Smooth muscle cell (in vitro differentiated cells): ENCODE data around the gene GK2. TPM values are rescaled to one million over a fixed set of nuclear protein-coding genes. Genes with fewer than 3 reads are reported as not detected.

Experiments
- DNase-seq: peaks from one replicate; lab custom pipeline; 2025; ENCODE audit not compliant: unreplicated experiment; lab: John Stamatoyannopoulos, UW
- H2AFZ ChIP-seq: fragments of 200-600 bp; sonication (generic); 2 replicates; pipeline ENCODE4 v1.6.0; 2016; ENCODE audit warnings: antibody characterized with exemption, low read depth, mild to moderate bottlenecking
- H3F3A ChIP-seq: fragments of 200-600 bp; sonication (generic); 2 replicates; pipeline ENCODE4 v1.6.0; 2017; ENCODE audit warnings: antibody characterized with exemption, low read depth
- H3K27ac ChIP-seq: fragments of 200-600 bp; sonication (generic); 2 replicates; pipeline ENCODE4 v1.5.1; 2016; ENCODE audit warnings: low read depth, mild to moderate bottlenecking
- H3K27me3 ChIP-seq: fragments of 200-600 bp; sonication (generic); 2 replicates; pipeline ENCODE4 v1.6.1; 2016; ENCODE audit warnings: low read depth, mild to moderate bottlenecking
- H3K36me3 ChIP-seq: fragments of 200-600 bp; sonication (generic); 2 replicates; pipeline ENCODE4 v1.5.1; 2016; ENCODE audit warnings: low read depth
- H3K4me1 ChIP-seq: fragments of 200-600 bp; sonication (generic); 2 replicates; pipeline ENCODE4 v1.5.1; 2016; ENCODE audit warnings: low read depth
- H3K4me2 ChIP-seq: fragments of 200-600 bp; sonication (generic); 2 replicates; pipeline ENCODE4 v1.6.0; 2016; ENCODE audit warnings: mild to moderate bottlenecking
- H3K4me3 ChIP-seq: fragments of 200-600 bp; sonication (generic); 2 replicates; pipeline ENCODE4 v1.5.1; 2016; ENCODE audit warnings: mild to moderate bottlenecking
- H3K79me2 ChIP-seq: fragments of 200-600 bp; sonication (generic); 2 replicates; pipeline ENCODE4 v1.6.0; 2016; ENCODE audit warnings: low read depth, mild to moderate bottlenecking
- H3K9ac ChIP-seq: fragments of 200-600 bp; sonication (generic); 2 replicates; pipeline ENCODE4 v1.6.0; 2016; ENCODE audit warnings: low read depth
- H3K9me3 ChIP-seq: fragments of 200-600 bp; sonication (generic); replicated peaks from 2 replicates; pipeline ENCODE4 v1.5.1; 2016; ENCODE audit warnings: low read depth
- H4K20me1 ChIP-seq: fragments of 200-600 bp; sonication (generic); 2 replicates; pipeline ENCODE4 v1.6.0; 2016; ENCODE audit warnings: low read depth
- CTCF ChIP-seq: fragments of 200-600 bp; sonication (generic); IDR thresholded peaks from 2 replicates; pipeline ENCODE4 v1.5.1; 2017; ENCODE audit warnings: borderline replicate concordance, mild to moderate bottlenecking, antibody characterized with exemption; ENCODE audit not compliant: insufficient read depth, poor library complexity, severe bottlenecking
- whole genome bisulfite sequencing: methylation state at CpG from one replicate; pipeline ENCODE4 v1.1.7; 2016; ENCODE audit warnings: low lambda C conversion rate; 5-methylcytosine and 5-hydroxymethylcytosine counted together
- polyA plus RNA-seq: library from polyadenylated mRNA; unstranded; fragments of >200 nt; fragmentation: Nextera tagmentation; extraction: Ambion mirVana; gene quantifications from 2 replicates; pipeline ENCODE4 v1.2.1, GENCODE V29; 2016
- total RNA-seq: library from RNA; depleted of rRNA; stranded (reverse); fragments of >200 nt; gene quantifications from 2 replicates; pipeline ENCODE4 v1.2.3, GENCODE V29; 2014

GK2 gene
- total and polyA plus RNA-seq, 2 experiments from 2014 or later: not detected

- no peaks in the 10 kb centered on the region for H3K9me3 ChIP-seq
- no peaks in the 10 kb centered on the region for H3F3A ChIP-seq
- no peaks in the 10 kb centered on the region for H3K79me2 ChIP-seq
- no peak overlapping the region for H2AFZ ChIP-seq
- H3K36me3 ChIP-seq: no peaks in the 10 kb centered on the region
- no peaks in the 10 kb centered on the region for H3K27me3 ChIP-seq
- no peak overlapping the region for H3K4me3 ChIP-seq
- no peak for TF ChIP-seq CTCF
- no peaks in the 10 kb centered on the region for H3K4me1 ChIP-seq
- H3K27ac ChIP-seq: no peak overlapping the region
- no peaks in the 10 kb centered on the region for H4K20me1 ChIP-seq
- no peak overlapping the region for H3K9ac ChIP-seq
- no peak for DNase-seq
- H3K4me2 ChIP-seq: no peak overlapping the region
- 65% methylated on average over 1 of the region's 1 CpG for WGBS
Measured at GRCh38 chr4:79381161-79381560, 26.9 kb downstream of the GK2 start.

GRCh38 chr4:79370026-79370425, 38.0 kb downstream of the GK2 start:
- no peaks in the 10 kb centered on the region for H3F3A ChIP-seq
- H3K4me3 ChIP-seq: no peak overlapping the region
- no peaks in the 10 kb centered on the region for H4K20me1 ChIP-seq
- no peak overlapping the region for H3K4me2 ChIP-seq
- H2AFZ ChIP-seq: no peak overlapping the region
- WGBS: 86% methylated on average over 2 of the region's 2 CpGs
- no peaks in the 10 kb centered on the region for H3K27me3 ChIP-seq
- H3K79me2 ChIP-seq: no peaks in the 10 kb centered on the region
- H3K9me3 ChIP-seq: no peaks in the 10 kb centered on the region
- no peak overlapping the region for H3K27ac ChIP-seq
- no peak overlapping the region for H3K9ac ChIP-seq
- no peaks in the 10 kb centered on the region for H3K4me1 ChIP-seq
- DNase-seq: no peak
- no peaks in the 10 kb centered on the region for H3K36me3 ChIP-seq
- TF ChIP-seq CTCF: no peak

GRCh38 chr4:79367096-79367495, 40.9 kb downstream of the GK2 start:
- DNase-seq: no peak
- no peak overlapping the region for H2AFZ ChIP-seq
- H3K27ac ChIP-seq: no peak overlapping the region
- H3F3A ChIP-seq: no peaks in the 10 kb centered on the region
- no peaks in the 10 kb centered on the region for H4K20me1 ChIP-seq
- no peaks in the 10 kb centered on the region for H3K79me2 ChIP-seq
- no peak overlapping the region for H3K4me3 ChIP-seq
- H3K4me2 ChIP-seq: no peak overlapping the region
- no peak overlapping the region for H3K9ac ChIP-seq
- WGBS: 95% methylated on average over 2 of the region's 2 CpGs
- no peak for TF ChIP-seq CTCF
- H3K27me3 ChIP-seq: no peaks in the 10 kb centered on the region
- no peaks in the 10 kb centered on the region for H3K36me3 ChIP-seq
- H3K9me3 ChIP-seq: no peaks in the 10 kb centered on the region
- H3K4me1 ChIP-seq: no peaks in the 10 kb centered on the region

- Histone ChIP-seq H3K4me3 (no peak overlapping the region), H2AFZ (no peak overlapping the region), H3K9me3 (no peaks in the 10 kb centered on the region), H3K4me2 (no peak overlapping the region), H3K36me3 (no peaks in the 10 kb centered on the region), H3K27me3 (no peaks in the 10 kb centered on the region), H3F3A (no peaks in the 10 kb centered on the region), H3K79me2 (no peaks in the 10 kb centered on the region), H3K27ac (no peak overlapping the region), H3K9ac (no peak overlapping the region), H3K4me1 (no peaks in the 10 kb centered on the region), H4K20me1 (no peaks in the 10 kb centered on the region)
- DNase-seq: no peak
- no peak for TF ChIP-seq CTCF
Measured at GRCh38 chr4:79366422-79366821, 41.6 kb downstream of the GK2 start.
